NCI-H187 treated with DMSO at 0.1 percent for 48 hours (cell line): ENCODE results near the gene GPX4.
"Not testable (repeated sequence)": the region's sequence is repeated elsewhere in the genome, so short reads cannot be mapped to it uniquely, and the experiment has no call there.

ENCODE experiments used
- DNase-seq: peaks from one replicate; lab custom pipeline; 2025; lab: John Stamatoyannopoulos, UW

Gene GPX4

GRCh38 chr19:1113986-1114483, 10.2 kb downstream of the GPX4 start:
- no peak for DNase-seq

GRCh38 chr19:1114728-1115127, 10.9 kb downstream of the GPX4 start:
- DNase-seq, result not testable (repeated sequence)

GRCh38 chr19:1115646-1116420, 12.0 kb downstream of the GPX4 start:
- no peak for DNase-seq

GRCh38 chr19:1116726-1117581, 13.2 kb downstream of the GPX4 start:
- DNase-seq, result no peak

- no peak for DNase-seq
These were observed 13.9 kb downstream of the GPX4 start for GRCh38 chr19:1117654-1118053.

- DNase-seq, result no peak
These were observed 15.2 kb downstream of the GPX4 start for GRCh38 chr19:1118999-1119398.

GRCh38 chr19:1119475-1120217, 15.9 kb downstream of the GPX4 start:
- DNase-seq, result no peak

- no peak for DNase-seq
These were observed 17.6 kb downstream of the GPX4 start for GRCh38 chr19:1121395-1121794.

GRCh38 chr19:1122021-1122971, 18.5 kb downstream of the GPX4 start:
- DNase-seq, result no peak

GRCh38 chr19:1122972-1123363, 19.2 kb downstream of the GPX4 start:
- DNase-seq, result no peak

GRCh38 chr19:1123381-1123780, 19.6 kb downstream of the GPX4 start:
- no peak for DNase-seq

- no peak for DNase-seq
These were observed 20.3 kb downstream of the GPX4 start for GRCh38 chr19:1123885-1124677.

GRCh38 chr19:1125601-1126467, 22.0 kb downstream of the GPX4 start:
- DNase-seq, result no peak

GRCh38 chr19:1126984-1127760, 23.4 kb downstream of the GPX4 start:
- no peak for DNase-seq

- DNase-seq, result no peak
These were observed 24.3 kb downstream of the GPX4 start for GRCh38 chr19:1128106-1128505.

GRCh38 chr19:1129084-1129483, 25.3 kb downstream of the GPX4 start:
- not testable (repeated sequence) for DNase-seq

GRCh38 chr19:1129535-1129934, 25.7 kb downstream of the GPX4 start:
- DNase-seq, result no peak
